CD4-positive, alpha-beta T cell treated with Interleukin-15 for 1 hour (primary cell): ENCODE results near the gene GPR4.
"Not testable (repeated sequence)": the region's sequence is repeated elsewhere in the genome, so short reads cannot be mapped to it uniquely, and the experiment has no call there.

ENCODE experiments used
- DNase-seq: peaks from one replicate; pipeline ENCODE4 v3.0.0-alpha.2; 2020

GPR4 gene

GRCh38 chr19:45601524-45602374 is at the start of gene GPR4:
Gene GPR4, minus strand, starts transcription at chr19:45602212. Its CDS starts 10,346 bp downstream, at chr19:45591866.
- no peak for DNase-seq

- no peak for DNase-seq
Observed at GRCh38 chr19:45650722-45651121, 48.7 kb upstream of the GPR4 start.

- no peak for DNase-seq
Observed at GRCh38 chr19:45646345-45646698, 44.3 kb upstream of the GPR4 start.

- DNase-seq: peak; percentile 83
Observed at GRCh38 chr19:45645631-45646344, 43.8 kb upstream of the GPR4 start.

- no peak for DNase-seq
Observed at GRCh38 chr19:45645068-45645630, 43.1 kb upstream of the GPR4 start.

GRCh38 chr19:45643927-45644771 is 42.1 kb upstream of the GPR4 start:
- DNase-seq: no peak

- DNase-seq: peak; percentile 89
Observed at GRCh38 chr19:45643024-45643926, 41.3 kb upstream of the GPR4 start.

GRCh38 chr19:45641274-45642105 is 39.5 kb upstream of the GPR4 start:
- DNase-seq: peak; percentile 90

- DNase-seq: no peak
Observed at GRCh38 chr19:45640849-45641273, 38.8 kb upstream of the GPR4 start.

GRCh38 chr19:45638930-45639729 is 37.1 kb upstream of the GPR4 start, which contains the start of gene EML2:
Gene EML2, minus strand, starts transcription at chr19:45639397. Its CDS starts 21 bp downstream, at chr19:45639376.
- peak; percentile 42 for DNase-seq

- no peak for DNase-seq
Observed at GRCh38 chr19:45637890-45638667, 36.1 kb upstream of the GPR4 start.

- no peak for DNase-seq
Observed at GRCh38 chr19:45636902-45637301, 34.9 kb upstream of the GPR4 start.

GRCh38 chr19:45636275-45636674 is 34.3 kb upstream of the GPR4 start:
- DNase-seq: no peak

- DNase-seq: peak; percentile 51
Observed at GRCh38 chr19:45632468-45633196, 30.6 kb upstream of the GPR4 start.

- no peak for DNase-seq
Observed at GRCh38 chr19:45630463-45630862, 28.5 kb upstream of the GPR4 start.

- no peak for DNase-seq
Observed at GRCh38 chr19:45629704-45630103, 27.7 kb upstream of the GPR4 start.

GRCh38 chr19:45628219-45628618 is 26.2 kb upstream of the GPR4 start:
- not testable (repeated sequence) for DNase-seq

GRCh38 chr19:45623984-45624383 is 22.0 kb upstream of the GPR4 start:
- DNase-seq: no peak
